OCI-M1 (cell line): ENCODE measurements around the gene GRIK4.
A peak's percentile ranks its signal among the peaks of the same experiment; 100 is the strongest.

ENCODE experiments used
- DNase-seq: peaks from one replicate; lab custom pipeline; 2025; lab: John Stamatoyannopoulos, UW

Gene GRIK4

DNA sequence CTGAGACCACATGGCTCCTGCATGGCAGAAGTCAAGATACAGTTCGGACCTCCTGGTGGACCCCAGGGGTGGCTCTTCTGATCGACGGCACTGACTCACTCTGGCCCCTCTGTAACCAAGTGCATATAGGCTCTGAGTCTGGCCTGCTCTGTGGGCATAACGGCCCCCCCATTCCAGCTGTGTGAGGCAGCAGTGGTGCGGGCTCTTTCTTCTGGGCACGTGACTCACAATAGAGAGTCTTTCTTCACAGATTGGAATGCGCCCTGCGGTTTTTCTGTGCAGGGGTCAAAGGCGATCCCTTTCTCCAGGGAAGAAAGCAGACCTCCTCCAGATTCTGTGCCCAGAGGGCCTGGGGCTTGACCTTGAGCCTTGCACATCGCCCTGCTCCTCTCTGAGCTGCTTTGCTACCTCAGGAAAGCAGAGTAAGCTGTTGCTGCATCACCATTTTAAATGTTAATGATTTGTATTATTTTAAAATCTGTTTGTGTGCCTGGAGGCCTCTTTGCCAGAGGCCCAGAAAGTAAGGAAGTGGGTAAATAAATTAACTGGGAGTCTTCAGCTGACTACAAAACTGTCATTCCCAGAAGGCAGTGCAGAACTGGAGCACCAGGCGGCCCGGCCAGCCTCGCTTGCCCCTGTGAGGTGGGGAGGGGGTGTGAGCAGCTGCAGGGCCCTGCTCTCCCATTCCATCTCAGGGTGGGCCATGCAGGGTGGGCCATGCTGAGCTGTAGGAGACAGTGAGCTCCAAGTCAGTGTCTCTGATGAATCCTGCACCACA is 199.0 kb downstream of the GRIK4 start:
- DNase-seq, result no peak

DNA sequence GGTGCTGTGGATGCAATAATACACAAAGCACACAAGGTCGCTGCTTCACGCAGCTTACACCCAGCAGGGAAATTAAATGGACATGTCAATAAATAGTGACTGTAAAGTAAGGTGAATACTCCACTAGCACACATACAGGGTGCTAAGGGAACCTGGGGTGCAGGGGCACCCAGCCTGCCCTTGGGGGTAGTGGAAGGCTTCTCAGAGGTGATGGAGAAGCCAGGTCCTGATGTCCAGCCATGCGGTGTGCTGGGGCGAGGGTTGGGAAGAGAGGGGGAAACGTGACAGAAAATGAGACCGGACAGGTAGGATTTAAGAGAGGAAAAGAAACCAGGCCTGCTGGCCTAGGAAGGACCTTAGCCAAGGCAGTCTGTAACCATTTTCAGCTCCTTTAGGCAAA is 200.5 kb downstream of the GRIK4 start:
- no peak for DNase-seq

DNA sequence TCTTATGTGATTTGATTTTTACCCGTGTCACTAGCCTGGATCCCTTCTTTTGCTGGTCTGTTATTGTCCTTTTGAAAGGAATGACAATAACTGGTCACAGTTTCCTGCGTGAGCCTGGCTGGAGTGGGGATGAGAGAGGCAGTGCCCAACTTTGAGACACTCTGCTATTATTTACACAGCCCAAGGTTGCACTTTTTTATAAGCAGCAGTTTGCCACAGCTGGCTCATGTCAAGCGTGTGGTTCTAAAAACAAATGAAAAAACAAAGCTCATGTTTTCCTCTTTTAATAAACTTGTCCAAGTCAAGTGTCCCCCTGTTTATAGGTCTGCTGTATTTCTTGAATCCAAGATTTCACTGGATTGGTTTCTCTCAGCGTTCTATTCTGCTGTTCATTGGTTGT is 201.3 kb downstream of the GRIK4 start:
- no peak for DNase-seq

DNA sequence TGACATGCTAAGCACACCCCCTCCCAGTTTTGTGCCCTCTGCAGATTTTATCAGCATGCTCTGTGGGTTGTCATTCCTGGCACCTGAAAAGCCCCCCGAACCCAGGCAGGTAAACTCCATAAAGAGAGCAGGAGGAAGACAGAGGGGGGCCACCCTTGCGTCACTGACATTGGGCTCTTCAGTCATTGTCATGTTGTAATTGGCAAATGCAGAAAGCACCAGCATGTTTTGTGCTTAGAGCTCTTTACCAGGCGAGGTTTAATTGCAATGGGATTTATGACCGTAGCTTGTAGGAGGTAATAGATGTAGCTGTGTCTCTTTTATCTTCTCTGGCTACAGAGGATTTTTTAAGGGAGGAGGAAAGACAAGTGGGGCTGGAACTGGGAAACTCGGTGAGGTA is 201.7 kb downstream of the GRIK4 start:
- no peak for DNase-seq

DNA sequence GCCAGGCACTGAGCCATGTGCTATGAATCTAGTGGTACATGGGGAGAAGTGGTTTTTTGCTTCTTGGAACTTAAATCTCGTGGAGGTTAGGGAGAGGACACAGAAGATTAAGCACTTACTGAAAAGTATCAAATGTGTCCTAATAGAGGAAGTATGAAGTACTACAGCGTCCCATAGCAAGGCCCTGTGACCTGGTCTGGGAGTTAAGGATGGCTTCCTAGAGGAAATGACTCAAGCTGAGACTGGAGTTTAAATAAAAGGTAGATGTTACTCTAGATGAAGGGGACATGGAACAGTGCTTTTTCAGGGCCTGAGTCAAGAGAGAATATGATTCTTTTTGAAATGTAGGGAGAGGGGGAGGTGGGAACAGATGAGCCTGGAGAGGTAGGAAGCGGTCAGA is 202.9 kb downstream of the GRIK4 start:
- no peak for DNase-seq

DNA sequence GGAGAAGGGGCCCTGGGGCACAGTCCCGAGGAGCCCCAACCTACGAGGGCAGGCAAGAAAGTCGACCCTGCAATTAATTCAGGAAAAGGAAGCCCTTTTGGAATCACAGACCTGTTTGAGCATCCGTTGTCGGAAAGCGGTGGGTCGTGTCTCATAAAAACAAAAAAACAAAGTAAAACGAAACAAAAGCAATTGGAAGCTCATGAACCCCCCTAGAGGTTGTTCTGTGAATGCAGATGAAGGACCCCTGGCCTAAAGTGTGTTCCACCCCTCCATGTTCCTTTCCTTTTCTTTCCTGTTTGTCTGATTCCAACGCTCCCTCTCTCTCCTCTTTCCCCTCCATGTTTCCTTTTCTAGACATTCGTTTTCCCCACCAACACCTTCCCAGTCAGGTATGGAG is 203.7 kb downstream of the GRIK4 start:
- DNase-seq, result peak; percentile 70

DNA sequence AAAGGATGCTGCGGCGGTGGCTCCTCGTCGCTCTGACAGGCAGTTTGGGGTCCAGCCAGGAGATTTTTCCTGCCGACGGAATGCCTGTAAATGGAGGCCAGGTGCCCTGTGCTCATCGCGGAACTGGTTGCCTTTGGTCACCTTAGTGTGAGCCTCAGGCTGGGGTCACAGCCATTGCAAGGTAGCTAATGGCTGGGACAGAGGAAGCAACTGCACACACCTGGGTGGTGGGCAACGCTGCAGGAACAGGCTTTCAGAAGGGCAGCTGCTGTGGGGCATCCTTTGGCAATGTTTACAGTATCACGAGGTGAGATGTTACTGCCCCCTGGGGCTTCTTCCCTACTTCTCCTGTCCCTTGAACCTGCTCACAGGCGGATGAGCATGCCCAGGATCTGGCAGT is 205.5 kb downstream of the GRIK4 start:
- DNase-seq, result no peak

DNA sequence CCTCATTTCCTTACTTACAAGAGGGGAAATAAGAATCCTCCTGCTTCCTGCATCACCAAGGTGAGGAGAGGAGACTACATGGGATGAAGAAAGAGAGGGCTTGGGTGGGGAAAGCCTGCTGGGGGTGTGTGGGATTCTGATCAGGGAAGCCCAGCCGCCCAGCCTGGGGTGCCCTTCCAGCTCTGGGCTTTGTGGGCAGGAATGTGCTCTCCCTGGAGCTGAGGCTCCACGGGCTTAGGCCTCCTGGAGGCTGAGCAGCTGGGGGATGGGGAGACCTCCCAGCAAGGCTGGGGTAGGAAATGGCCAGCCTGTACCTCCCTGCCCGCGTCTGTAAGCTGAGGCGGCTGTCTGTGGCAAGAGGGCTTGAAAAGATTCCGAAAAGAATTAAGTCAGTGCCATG is 206.1 kb downstream of the GRIK4 start:
- no peak for DNase-seq

DNA sequence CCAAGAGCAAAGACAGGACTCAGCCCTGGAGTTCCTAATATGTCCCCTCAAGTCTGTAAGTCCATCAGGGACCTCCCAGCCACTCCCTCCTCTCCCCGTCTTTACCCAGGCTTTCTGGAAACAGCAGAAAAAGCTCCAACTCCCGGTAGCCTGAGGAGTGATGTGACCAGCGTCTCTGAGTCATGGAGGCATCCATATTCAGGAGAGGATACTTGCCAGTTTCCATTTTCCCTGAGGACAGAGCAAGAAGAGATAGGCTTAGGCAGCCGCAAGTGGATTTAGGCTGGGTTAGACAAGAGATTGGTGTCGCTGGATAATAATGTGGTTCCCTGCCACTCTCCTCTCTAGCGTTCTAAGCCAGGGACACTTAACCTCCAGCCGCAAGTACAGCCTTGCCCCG is 206.6 kb downstream of the GRIK4 start:
- DNase-seq, result no peak

DNA sequence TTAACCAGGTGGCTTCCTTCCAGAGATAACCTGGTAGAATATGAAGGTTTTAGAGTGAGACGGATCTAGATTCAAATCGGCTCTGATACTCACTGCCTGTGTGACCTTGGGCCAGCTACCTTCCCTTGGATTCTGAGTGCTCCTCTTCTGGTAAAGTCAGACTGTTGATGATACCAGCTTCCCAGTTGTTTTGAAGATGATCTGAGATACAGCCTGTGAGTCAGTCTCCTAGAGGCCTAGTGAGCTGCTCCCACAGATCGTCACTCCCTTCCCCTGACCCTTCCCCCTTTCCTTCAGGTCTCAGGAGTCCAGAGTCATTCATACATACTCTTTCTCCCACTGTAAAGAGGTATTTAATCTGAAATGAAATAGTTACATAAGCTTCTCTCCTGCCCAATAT is 207.8 kb downstream of the GRIK4 start:
- no peak for DNase-seq

DNA sequence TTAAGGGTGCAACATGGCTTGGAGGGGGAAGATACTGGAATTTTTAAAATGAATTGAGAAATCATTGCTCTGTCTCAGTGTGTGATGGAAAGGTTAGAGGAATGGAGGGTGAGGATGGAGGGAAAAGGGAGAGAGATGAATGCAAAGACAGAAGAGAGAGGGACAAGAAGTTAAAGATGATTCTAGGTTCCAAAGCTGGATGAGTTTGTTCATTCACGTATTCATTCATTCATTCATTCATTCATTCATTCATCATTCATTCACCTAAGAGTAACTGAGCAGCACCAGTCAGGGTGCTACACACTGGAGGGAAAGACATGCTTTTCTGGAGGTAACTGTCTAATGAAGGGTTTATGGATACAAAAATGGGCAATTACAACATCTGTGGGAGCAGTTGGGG is 209.2 kb downstream of the GRIK4 start:
- no peak for DNase-seq

DNA sequence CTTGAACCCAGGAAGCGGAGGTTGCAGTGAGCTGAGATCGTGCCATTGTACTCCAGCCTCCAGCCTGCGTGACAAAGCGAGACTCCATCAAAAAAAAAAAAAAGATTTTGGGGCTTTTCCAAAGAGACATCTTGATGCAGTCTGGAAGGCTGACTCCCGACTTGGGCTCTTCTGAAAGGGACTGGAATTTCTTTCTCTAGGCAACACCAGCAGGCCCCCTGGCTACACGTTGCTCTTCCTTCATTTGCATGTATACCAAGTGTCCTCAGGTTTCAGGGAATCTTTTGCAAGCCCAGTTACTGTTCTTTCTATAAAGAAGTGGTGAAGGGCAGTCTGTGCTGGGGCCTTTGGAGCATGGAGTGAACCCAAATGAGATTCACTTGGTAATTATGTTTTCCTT is 211.0 kb downstream of the GRIK4 start:
- DNase-seq, result no peak

DNA sequence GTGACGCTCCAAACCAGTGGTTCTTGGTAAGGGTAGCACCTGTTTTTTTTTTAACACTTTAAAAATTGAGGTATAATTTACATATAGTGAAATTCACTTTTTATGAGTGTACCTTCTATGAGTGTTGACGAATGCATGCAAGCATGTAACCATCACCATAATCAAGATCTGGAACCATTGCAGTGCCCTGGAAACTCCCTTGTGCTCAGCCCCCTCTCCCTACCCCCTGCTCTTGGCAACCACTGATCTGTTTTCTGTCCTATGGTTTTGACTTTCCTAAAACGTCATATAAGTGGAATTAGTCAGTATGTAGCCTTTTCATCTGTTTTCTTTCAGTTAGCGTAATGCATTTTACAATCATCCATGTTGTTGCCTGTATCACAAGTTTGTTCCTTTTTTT is 212.2 kb downstream of the GRIK4 start:
- no peak for DNase-seq

DNA sequence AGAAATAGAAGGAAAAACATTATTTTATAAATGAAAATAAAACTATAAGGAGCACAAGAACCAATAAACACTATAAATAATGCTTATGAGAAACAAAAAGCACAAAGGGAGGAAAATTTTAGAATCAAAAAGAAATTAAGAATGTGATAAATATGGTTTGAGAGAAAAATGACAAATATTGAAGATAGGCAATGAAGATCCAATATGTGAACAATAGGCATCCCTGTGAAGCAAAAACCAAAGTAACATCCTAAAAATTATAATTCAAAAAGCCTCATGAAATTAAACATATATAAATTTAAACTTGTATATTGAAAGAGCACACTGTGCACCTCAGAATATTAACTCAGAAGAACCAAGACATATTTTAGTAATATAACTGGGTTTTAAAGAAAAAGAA is 216.2 kb downstream of the GRIK4 start:
- DNase-seq, result no peak

DNA sequence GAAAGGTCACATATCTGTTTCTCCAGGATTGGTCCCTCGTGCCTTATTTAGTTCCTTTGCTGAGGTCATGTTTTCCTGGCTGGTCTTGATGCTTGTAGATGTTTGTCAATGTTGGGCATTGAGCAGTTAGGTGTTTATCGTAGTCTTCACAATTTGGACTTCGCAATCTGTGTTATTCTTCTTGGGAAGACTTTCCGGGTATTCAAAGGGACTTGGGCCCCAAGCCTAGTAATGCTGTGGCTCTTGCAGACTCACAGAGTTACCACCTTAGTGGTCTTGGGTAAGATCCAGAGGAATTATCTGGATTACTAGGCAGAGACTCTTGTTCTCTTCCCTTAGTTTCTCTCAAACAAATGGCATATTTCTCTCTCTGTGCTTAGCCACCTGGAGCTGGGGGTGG is 223.5 kb downstream of the GRIK4 start:
- no peak for DNase-seq

DNA sequence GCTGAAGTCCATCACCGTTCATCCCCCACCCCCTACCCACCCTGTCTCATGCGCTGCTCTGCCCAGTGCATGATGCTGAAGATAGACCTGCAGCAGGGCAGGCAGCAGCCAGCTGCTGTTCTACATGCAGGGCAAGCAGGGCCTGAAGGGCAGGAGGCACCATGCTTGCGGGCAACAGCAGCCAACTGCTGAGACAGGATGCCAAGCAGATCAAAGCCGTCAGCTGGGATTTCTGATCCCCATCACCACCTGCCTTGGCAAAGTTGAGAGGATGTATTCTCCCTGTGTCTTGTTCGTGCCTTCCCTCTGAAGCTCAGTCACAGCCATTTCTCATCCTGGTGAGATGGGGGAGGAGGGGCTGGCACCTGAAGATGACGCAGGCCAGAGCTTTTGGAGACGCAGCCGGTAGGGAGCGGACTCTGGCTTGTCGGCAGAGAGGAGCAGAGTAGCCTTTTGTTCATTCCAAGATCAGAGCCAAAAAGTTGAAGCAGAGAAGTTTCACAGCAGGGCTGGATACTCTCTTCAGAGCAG is 227.0 kb downstream of the GRIK4 start:
- DNase-seq, result no peak

DNA sequence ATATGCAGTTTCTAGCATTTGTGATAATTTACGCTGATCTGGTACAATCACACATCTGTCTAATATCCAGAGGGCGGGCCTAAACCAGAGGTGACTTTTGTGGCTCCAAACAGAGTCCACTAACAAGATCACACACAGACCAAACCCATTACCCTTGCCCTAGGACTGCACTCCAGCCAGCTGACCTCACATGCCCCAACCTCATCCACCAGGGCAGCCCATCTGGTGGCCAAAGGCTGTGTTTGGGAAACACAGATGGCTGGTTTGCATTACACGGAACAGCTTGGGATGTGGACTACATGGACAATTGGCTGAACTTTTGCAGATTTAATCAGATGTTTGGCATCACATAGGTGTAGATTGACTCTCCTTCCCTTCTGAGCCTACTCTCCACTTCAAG is 228.2 kb downstream of the GRIK4 start:
- no peak for DNase-seq

DNA sequence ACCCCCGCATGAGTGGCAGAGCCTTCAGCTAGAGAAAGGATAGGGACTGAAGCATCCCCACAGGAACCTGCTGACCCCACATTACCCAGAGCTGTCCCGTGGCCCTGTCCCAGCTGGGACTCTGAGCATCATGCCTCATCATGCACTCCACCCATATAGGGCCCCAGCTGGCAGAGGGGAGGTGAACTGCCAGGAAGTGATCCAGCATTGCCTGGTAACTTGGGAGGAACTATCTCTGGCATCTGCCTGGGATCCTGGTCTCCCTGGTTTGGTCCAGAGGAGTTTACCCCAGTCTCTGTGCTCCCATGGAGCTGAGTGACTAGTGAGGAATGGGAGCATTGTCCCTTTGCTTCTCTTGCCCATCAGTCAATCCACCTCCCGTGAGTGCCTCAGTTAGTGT is 228.8 kb downstream of the GRIK4 start:
- DNase-seq, result no peak

DNA sequence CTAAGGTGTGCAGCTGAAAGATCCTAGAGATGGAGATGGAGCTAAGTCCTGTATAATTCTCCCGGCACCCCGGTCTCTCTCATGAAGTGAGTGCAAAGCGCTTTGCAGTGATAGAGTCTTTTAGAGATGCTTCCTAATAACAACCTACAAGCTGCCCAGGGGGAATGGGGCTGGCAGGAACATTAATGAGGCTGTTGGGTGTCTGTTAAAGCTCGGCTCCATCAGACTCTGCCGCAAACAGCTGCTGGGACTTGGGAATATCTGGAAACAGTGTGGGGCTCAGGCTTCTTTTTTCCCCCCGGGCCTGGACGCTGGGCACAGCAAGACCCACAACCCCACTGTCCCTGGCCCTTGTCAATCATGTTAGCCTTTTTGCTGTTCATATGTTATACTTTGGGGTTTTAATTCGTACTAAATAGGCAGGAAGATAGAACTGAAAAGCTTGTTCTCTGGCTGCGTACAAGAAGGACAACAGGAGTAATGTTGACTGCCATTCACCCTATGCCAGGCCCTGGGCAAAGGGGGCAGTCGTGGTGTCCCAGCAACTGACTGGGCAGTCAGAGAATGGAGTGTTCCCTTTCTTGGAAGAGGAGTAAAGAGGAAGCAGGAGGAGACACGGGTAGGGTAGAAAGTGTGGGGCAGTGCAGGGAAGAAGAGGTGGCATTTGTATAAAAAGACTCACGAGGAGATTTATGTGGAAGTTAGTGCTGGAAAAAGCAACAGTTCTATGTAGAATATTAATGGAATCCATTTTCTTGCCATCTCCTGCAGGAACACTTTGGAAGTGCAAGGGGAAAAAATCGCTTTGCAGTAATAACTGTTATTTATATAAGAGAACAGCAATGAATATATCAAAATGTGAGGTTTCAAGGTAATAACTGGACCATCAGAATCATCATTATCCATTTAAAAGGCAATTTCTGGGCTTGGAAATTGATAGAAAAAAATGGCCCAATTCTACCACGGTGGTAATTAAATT is 232.8 kb downstream of the GRIK4 start:
- no peak for DNase-seq

DNA sequence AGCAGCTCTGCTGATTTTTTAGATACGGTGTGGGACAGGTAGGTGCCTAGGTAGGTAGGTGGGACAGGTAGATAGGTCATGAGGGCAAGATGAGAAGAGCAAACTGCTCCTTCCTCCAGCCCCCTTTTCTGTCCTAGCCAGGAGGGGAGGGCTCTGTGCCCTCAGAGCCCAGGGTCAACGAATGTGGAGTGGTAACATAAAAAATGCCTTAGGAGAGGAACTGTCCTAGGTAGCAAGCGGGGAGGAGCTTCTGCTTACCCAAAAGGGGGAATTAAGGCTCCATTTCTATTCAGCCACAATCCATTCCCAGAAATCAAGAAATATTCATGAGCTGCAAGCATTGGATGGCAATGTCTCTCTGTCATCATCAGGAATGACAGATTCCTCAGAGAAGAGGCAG is 234.8 kb downstream of the GRIK4 start:
- DNase-seq, result no peak

DNA sequence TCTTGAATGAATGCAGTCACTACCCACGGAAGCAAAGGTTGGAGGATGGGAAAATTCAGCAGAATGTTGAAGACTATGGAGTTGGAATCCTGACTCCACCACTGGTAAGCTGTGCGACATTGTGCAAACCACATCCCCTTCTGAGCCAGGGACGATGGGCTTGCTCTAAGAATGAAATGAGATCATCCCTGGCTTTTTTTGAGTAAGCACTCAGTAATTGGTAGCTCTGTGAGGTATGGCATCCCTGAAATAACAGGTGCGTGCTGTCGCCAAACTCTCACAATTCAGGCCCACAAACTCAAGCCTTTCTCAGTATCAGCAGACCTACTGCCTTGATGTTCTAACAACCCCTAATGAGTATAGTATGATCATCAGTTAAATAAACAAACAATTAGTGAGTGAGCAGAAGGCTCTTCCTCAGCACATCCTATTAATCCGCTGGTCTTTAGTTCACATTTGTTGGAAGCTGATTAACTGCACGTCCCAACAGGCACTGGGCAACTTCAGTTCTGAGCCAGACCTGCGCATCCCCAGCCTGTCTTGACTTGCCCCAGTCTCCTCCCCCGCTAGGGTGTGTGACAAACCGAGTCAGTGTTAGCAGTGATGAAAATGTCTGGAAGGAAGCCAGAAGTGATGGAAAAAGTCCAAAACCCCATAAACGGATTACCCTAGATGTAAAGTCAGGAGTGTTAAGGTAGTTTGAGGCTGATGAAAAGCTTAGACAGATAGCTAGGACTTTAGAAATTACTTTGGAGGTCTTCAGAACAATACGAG is 235.5 kb downstream of the GRIK4 start:
- no peak for DNase-seq
